HG03460 (cell line): ENCODE measurements around the gene TEDC2.

Experiments used
- ATAC-seq: cut with Tn5 transposase; IDR thresholded peaks from one replicate; pipeline ENCODE4 v1.9.1; 2021; ENCODE audit not compliant: unreplicated experiment

TEDC2 gene

DNA sequence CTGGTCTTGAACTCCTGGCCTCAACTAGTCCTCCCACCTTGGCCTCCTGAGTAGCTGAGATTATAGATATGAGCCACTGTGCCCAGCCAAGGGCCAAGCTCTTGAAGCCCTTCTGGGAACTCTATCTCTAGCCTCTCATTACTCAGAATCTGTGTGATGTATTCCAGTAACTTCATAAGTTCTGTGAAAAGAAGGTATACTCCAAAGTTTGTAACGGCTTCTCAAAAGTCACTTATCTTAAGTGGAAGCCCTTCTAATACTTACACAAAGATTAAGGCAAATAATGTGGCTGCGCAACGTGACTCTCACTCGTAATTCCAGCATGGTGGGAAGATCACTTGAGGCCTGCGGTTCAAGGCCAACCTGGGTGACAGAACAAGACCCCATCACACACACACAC, 34.7 kb downstream of the TEDC2 start:
- no peak for ATAC-seq

DNA sequence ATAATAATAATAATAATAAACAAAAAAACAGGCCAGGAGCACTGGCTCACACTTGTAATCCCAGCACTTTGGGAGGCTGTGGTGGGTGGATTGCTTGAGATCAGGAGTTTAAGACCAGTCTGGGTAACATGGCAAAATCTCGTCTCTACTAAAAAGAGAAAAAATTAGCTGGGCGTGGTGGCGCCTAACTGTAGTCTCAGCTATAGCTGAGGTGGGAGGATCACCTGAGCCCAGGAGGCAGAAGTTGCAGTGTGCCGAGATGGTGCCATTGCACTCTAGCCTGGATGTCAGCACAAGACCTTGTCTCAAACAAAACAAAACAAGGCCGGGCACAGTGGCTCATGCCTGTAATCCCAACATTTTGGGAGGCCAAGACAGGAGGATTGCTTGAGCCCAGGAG, 35.1 kb downstream of the TEDC2 start:
- ATAC-seq, result no peak

DNA sequence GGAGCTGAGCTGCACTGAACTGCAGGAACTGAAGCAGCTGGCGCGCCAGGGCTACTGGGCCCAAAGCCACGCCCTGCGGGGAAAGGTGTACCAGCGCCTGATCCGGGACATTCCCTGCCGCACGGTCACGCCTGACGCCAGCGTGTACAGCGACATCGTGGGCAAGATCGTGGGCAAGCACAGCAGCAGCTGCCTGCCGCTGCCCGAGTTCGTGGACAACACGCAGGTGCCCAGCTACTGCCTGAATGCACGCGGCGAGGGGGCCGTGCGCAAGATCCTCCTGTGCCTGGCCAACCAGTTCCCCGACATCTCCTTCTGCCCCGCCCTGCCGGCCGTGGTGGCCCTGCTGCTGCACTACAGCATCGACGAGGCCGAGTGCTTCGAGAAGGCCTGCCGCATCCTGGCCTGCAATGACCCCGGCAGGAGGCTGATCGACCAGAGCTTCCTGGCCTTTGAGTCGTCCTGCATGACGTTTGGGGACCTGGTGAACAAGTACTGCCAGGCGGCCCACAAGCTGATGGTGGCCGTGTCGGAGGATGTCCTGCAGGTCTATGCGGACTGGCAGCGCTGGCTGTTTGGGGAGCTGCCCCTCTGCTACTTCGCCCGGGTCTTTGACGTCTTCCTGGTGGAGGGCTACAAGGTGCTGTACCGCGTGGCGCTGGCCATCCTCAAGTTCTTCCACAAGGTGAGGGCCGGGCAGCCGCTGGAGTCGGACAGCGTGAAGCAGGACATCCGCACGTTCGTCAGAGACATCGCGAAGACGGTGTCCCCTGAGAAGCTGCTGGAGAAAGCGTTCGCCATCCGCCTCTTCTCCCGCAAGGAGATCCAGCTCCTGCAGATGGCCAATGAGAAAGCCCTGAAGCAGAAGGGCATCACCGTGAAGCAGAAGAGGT, 36.6 kb downstream of the TEDC2 start:
- no peak for ATAC-seq

DNA sequence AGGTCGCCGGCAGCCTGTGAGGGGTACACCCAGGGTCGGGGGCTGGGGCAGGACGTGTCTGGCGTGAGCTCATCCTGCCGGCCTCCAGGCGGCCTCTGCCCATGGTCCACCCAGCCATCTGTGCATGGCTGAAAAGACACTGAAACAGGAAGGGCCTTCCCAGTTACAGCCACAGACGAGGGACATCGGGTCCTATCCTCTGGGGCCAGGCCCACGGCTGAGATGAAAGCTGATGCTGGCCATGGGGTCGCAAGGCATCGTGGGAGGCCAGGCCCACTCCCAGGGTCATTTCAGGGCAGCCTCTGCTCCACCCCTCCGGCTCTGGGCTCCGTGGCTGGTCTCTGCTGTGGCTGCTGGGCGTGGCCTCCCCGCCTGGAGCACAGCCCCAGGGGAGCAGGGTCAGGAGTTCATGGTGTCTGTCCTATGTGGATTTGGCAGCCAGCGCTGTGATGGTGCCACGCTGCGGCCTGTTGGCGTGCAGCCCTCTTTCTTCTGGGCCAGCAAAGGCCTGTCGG, 37.3 kb downstream of the TEDC2 start:
- ATAC-seq, result no peak

DNA sequence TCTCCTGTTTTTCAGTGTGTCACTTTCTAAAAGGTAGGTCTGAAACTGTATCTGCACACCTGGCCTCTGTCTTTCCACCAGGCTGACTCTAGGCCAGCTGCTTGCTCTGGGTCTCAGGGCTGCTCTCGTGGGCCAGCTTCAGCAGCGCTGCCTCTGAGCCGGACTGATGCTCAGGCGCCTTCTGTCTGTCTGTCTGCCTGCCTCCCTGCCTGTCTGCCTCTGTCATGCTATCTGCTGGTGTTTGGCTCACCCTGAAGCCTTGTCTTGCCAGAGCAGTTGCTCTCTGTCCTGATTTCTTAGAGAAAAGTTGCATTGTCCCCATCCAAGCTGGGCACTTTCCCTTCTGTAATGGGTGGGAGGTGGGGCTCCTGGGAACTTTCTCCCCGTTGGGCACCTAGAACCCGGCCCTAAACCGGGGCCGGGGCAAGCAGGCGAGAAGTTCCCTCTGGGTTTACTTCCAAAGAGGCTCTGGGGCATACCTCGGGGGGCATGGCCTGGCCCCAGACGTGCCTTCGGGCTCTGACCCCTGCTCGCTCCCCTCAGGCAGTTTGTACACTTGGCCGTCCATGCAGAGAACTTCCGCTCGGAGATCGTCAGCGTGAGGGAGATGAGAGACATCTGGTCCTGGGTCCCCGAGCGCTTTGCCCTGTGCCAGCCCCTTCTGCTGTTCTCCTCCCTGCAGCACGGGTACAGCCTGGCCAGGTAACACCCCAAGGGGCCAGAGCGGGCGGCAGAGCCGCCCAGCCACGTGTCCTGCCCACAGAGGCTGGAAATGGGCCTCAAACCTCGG, 38.0 kb downstream of the TEDC2 start:
- ATAC-seq, result no peak

DNA sequence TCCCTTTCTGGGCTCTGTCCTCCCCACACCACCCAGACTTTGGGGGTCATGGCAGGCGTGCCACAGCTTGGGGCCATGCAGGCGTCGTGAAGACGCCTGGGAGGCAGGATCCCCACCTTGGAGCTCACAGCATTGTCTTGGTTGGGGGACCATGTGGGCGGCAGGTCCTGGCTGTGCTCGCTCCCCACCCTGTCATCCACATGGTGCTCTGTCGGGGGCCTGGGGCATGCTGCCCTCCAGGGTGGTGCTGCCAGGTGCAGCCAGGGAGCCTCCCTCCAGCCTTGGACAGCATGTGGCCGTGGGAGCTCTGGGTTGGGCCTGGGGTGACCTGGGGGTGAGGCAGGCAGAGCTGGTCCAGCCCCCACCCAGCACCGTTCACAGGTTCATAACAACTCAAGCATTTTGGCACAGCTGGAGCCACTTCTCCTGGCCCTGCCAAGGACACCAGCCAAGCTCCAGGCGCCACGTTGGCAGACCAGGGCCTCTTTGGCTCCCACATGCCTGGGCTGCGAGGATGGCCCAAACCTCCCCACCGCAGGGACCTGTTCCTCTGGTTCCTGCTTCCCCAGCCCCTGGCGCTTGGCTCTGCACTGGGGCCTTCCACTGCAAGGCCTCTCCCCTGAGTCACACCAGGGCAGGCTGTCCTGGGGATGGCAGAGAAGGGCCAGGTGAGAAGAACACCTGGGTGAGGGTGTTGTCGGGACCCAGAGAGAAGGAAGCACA, 38.8 kb downstream of the TEDC2 start:
- no peak for ATAC-seq

DNA sequence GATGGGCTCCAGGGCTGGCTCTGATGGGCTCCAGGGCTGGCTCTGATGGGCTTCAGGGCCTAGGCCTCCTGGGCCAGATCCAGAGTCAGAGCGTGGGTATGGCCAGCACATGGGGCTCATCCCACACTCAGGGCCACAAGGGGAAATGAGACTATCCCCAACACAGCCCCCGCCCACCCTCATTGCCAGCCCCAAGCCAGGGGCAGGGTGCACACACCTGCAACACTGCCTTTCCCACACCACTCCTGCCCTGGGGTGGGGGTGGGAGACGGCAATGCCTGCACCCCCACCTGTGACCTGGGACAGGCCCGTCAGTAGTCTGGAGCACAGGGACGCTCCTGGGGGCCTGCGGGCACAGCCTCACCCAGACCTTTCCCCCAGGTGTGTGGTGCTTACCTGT, 39.5 kb downstream of the TEDC2 start:
- ATAC-seq, result no peak

DNA sequence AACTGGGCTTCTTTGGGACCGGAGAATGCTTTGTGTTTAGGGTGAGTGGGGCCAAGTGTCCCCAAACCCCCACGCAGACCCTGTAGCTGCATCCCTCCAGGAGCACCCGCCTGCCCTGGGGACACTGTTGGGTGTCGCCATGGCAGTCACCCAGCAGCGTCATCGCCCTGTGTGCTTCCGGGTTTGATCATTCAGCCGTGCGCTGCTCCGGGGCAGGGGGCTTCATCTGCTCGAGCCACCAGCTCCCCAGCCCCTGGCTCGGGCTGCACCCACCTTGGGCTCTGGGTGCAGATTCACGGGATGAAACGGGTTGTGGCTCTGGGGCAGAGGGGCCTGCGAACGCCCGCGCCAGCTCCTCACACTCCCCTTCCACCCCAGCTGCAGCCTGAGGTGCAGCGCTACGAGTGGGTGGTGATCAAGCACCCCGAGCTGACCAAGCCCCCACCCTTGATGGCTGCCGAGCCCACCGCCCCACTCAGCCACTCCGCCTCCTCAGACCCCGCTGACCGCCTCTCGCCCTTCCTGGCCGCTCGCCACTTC, 40.1 kb downstream of the TEDC2 start:
- no peak for ATAC-seq

DNA sequence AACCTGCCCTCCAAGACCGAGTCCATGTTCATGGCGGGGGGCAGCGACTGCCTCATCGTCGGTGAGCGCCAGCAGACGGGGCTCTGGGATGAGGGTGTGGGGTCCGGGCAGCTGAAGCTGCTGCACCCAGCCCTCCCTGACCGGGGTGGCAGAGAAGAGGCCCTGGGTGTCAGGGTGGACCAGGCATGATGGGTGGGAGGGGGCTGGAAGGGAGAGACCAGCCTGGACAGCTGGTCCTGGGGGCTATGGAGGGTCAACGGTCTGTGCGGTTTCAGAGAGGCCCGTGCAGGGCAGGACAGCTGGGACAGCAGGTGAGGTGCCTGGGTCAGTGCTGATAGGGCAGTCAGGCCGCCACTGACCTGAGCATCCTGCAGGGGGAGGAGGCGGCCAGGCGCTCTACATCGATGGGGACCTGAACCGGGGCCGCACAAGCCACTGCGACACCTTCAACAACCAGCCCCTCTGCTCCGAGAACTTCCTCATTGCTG, 40.6 kb downstream of the TEDC2 start:
- no peak for ATAC-seq

DNA sequence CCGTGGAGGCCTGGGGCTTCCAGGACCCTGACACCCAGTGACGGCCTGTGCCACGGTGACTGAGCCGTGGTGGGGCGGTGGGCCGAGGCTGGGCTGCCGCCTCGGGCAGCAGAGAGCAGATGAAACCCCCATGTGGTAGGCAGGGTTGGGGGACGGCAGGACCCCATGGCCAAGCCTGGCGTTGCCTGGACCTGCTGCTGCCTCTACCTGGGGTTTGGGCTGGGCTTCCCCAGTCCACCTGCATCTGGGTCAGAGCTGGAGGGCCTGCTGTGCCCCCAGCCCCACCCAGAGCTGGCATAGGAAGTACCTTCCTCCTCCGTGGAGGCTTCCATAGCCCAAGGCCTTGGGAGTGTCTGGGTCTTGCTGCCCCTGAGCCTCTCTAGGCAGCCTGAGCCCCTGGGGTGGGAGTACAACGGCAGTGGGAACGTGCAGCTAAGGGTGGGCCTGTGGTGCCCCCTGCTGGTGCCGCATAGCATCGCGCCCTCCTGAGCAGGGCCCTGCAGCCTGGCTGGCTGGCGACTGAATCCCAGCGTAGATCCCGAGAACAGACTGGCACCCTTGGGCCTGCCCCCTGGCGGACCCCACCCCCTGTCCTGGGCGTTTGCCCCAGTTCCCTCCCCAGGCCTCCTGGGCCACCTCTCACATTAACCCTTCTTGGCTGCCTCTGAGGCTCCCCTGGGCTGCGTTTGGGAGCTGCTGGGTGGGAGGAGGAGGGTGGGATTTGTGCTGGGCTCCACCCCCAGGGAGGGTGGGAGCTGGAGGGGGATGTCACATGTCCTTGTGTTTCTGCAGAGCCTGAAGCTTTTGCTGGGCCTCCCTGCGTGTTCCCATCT, 41.2 kb downstream of the TEDC2 start:
- peak; percentile 64 for ATAC-seq

DNA sequence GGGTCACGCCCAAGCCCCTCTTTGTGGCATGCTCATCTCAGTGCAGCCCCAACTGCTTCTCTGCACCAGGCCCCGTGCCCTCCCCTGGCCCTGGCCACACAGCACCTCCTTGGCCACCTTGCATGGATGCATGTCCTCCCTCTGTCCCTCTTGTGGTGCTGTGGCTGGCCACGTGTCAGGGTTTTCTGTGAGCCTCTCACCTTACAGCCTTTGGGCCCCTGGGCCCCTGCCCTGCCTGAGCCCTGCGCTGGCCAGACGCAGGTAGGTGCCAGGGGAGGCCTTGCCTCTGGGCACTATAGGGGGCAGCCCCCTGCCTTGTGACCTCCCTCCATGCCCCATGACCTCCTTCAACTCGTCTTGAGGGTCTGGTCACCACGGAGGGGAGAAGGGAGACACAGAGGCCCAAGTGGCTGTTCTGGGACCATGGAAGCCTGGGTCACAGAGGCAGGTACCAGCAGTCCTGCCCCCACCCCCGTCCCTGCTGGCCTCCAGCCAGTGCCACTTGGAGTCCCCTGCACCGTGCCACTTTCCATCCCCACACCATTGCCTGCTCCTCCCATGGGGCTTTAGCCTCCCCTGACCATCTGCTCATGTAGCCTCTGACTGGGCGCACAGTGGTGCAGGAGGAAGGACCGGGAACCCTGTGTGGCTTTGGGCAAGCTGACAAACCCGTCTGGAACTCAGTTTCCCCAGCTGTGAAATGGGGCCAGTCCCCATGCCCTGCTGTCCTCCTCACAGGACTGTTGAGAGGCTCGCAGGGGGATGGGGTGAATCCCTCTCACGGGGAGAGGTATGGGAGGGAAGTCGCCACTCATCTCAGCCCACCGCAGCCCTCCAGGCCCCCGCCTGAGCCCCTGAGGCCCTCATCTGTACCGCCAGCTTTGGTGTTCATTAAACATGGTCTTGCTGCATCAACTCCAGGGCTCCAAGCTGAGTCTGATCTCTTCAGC, 42.3 kb downstream of the TEDC2 start:
- no peak for ATAC-seq

DNA sequence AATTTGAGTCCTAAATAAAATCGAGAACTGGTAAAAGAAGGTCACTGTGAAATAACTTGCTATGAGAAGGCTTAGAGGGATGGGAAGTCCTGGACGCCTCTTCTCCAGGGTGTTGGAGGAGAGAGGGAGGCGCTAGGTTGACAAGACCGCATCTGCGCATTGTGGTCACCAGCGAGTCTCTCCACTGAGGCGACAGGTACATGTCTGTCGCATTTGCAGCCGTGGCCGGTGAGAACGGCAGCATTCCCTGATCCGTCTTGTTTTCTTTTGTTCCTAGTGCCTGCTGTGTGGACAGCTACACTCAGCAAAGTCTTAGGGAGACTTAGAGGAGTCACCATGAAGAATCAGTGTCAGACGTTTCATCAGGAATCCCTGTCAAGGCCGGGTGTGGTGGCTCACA, 45.8 kb downstream of the TEDC2 start:
- no peak for ATAC-seq

DNA sequence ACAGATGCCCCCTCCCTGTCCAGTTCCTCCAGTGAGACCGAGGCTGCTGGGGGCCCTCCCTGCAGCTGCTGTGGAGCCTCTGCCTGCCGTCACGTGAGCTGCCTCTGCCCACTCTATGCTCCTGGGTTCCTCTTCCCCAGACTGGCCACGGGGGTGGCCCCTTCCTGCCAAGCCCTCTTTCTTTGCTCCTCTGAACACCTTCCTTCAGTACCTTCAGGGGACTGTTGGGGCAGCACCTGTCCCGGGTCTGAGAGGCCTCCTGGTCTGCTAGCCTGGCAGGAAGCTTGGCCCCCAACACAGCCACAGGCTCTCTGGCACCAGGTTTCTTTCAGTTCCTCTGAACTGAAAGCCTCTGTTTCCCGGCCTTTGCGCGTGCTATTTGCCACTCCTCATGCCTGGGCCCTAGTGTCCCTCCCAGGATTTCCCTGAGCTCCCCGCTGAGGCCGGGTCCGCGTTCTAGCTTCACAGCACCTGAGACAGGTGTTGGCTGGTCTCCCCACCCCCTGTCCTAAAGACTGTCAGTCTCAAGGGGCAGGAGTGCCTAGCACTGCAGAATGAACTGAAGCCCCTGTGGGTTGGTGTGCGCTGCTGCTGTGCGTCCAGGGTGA, 47.2 kb downstream of the TEDC2 start:
- no peak for ATAC-seq

DNA sequence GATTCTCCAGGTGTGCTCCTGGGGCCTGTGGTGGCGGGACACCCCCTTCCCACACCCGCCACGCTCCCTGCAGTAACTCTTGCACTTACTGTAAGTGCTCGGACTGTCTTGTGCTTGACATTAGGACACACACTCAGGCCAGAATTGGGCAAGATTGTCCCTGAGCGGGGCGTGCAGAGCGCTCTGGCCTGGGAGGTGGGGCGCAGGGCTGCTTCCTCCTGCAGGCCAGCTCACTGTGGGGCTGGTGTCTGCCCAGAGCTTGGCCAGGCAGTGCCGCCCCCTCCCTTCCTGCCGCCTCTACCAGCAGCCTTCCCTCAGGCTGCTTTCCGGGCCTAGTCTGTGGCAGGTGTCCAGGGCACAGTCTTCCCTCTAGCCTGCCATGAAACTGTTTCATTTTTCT, 47.8 kb downstream of the TEDC2 start:
- no peak for ATAC-seq

DNA sequence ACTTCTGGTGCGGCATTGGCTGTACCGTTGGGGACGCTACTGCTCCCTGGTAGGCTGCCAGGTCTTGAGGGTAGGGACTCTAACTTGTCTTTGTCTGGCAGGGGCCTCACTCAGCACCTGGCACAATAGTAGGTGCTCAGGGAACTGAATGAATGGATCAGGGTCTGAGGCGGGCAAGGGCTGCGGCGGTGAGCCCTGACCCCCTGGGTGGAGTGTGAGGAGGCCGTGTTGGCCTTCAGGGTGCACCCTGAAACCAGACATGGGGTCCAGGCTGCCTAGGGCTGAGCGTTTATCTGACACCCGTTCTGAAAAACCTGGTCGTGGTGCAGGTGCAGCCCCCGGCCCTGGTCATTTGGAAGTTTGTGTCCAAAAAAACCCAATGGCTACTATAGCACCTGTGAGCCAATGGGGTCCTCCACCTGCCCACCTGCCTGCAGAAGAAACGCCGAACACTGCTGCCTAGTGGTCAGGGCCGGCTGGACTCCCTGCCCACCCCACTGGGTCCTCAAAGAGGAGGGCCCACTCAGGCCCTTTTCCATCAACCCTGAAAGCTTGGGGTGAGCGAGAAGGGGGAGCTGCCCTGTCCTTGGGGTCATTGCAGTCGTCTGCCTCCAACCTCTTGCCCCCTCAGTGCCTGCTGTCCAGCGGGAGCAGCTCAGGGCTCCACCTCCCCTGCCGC, 49.0 kb downstream of the TEDC2 start:
- no peak for ATAC-seq

DNA sequence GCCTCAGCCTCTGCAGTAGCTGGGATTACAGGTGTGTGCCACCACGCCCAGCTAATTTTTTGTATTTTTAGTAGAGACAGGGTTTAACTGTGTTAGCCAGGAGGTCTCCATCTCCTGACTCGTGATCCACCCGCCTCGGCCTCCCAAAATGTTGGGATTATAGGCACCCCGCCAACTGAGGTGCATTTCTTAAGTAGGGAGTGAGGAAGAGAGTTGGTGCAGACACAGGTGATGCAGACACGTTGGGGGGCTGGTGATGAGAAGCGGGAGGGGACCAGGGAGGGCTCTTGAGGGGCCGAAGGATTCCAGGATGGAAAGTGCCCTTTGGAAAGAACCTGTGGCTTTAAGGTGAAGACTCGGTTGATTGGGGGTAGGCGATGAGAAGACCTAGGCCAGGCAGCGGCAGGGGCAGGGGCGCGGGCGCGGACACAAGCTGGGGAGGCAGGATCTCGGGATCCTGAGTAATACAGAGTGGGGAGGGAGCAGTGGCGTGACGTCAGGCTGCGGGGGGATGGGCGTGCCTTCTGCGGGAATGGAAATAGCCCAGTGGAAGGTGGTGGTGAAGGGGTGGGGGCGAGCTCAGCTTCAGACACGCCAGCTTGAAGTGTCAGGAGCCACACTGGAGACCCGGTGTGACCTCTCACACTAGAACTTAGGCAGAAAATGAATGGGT, 51.4 kb downstream of the TEDC2 start:
- no peak for ATAC-seq

DNA sequence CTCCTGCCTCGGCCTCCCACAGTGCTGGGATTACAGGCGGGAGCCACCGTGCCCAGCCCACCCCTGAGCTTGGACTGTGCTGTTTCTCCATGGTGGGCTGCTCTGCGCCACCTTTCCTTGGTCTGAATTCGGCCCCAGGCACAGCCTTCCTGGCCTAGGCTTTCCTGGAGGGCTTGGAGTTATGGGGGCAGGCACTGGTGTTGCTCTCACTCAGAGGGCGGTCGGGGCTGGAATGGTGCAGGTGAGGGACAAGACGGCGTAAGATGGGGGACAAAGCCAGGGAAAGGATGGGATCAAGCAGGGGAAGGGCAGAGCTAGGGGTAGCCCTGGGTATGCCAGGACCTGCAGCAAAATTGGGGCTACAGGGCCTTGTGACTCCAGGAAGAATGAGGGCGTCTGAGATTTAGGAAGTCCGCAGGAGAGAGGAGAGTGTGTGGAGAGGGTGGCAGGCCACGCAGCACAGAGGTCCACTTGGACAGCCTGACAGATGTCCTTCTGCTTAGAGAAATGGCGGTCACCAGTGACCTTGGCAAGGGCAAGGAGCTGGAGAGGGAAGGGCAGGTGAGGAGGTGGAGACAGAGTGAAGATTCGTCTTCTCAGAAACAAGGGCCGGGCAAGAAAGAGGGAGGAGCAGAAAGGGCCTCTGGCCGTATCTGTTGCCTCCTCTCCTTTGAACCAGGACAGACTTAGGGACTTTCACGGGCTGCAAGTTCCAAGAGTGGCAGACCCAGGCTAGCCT, 52.3 kb downstream of the TEDC2 start:
- no peak for ATAC-seq
